ENCODE measurements around the gene USP4.

DNA sequence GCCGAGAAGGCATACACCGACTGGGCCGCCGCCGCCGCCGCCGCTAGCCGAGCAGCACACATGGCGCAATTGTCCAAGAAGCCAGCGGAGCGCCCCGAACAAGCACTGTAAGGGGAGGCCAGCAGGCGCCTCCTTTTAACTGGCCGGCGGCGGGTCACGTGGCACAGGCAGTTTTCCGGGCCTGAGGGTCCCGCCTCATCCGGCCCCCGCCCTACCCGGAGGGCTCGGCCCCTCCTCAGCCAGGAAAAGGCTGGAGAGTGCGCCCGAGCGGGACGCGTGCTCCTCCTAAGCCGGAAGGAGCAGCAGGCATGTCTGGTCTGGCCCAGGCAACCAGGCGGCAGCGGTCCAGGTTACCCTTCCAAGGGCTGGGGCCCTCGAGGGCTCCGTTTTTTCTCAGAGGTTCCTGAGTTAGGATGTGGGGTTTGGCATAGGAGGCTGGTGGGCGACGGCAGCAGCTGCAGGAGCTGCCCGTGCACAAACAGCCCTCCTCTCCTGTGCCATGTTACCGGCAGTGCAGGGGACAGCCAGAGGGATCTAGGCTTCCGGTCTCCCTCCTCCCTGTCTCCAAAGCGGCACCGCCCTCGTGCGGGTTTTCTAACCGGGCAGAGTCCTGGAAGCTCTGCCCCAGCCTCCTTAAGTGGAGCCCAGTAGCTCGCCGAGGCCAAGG, 18.5 kb upstream of the USP4 start, which contains the start of gene GPX1:
- TF ChIP-seq, protein P1, sequence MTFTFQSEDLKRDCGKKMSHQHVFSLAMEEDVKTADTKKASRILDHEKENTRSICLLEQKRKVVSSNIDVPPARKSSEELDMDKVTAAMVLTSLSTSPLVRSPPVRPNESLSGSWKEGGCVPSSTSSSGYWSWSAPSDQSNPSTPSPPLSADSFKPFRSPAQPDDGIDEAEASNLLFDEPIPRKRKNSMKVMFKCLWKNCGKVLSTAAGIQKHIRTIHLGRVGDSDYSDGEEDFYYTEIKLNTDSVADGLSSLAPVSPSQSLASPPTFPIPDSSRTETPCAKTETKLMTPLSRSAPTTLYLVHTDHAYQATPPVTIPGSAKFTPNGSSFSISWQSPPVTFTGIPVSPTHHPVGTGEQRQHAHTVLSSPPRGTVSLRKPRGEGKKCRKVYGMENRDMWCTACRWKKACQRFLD (tag by site-specific recombination; IDR thresholded peaks at IDR 0.05) = no peak
- TF ChIP-seq ZNF335 (tag by site-specific recombination; conservative IDR thresholded peaks at IDR 0.05) = peak; percentile 99
